Activated CD8-positive, alpha-beta T cell treated with anti-CD3 and anti-CD28 coated beads, Interleukin-2, amount 10 ng/mL, durations not matched to agents 7 days and 5 days (primary cell): ENCODE results near the gene WFIKKN1. TPM values are rescaled to one million over a fixed set of nuclear protein-coding genes. Genes with fewer than 3 reads are reported as not detected.

Experiments
- ATAC-seq: fragments of 150-1000 bp; cut with Tn5 transposase; one replicate; pipeline ENCODE4 v1.10.0; 2021; ENCODE audit warnings: moderate library complexity
- CTCF ChIA-PET: fragments of 350-600 bp; sonication (Branson Sonifier 250); formaldehyde crosslinking; loops from one replicate; lab custom pipeline; 2021; ENCODE audit warnings: antibody characterized with exemption; lab: Charles Lee
- POLR2A ChIA-PET: fragments of 350-600 bp; sonication (Branson Sonifier 250); formaldehyde crosslinking; loops from one replicate; lab custom pipeline; 2021; ENCODE audit warnings: antibody characterized with exemption; lab: Charles Lee
- DNase-seq: peaks from one replicate; pipeline ENCODE4 v3.0.0-alpha.2; 2020
- H3K27ac Mint-ChIP-seq: one replicate; pipeline ENCODE4 v1.8.0; 2021; ENCODE audit warnings: mild to moderate bottlenecking, mixed read lengths
- H3K27me3 Mint-ChIP-seq: one replicate; pipeline ENCODE4 v1.8.0; 2021; ENCODE audit warnings: low read depth, mixed read lengths
- H3K36me3 Mint-ChIP-seq: one replicate; pipeline ENCODE4 v1.8.0; 2021; ENCODE audit warnings: low read depth, mixed read lengths
- H3K4me1 Mint-ChIP-seq: one replicate; pipeline ENCODE4 v1.8.0; 2021; ENCODE audit warnings: low read depth, mixed read lengths
- H3K4me3 Mint-ChIP-seq: one replicate; pipeline ENCODE4 v1.8.0; 2021; ENCODE audit warnings: mild to moderate bottlenecking, mixed read lengths
- H3K9me3 Mint-ChIP-seq: one replicate; pipeline ENCODE4 v1.8.0; 2022; ENCODE audit warnings: mixed read lengths; ENCODE audit not compliant: insufficient read depth
- total RNA-seq, 2 experiments: library from RNA; stranded (reverse); gene quantifications; one replicate each; pipeline ENCODE4 v1.2.3, GENCODE V29; 2021

Gene WFIKKN1, protein sequence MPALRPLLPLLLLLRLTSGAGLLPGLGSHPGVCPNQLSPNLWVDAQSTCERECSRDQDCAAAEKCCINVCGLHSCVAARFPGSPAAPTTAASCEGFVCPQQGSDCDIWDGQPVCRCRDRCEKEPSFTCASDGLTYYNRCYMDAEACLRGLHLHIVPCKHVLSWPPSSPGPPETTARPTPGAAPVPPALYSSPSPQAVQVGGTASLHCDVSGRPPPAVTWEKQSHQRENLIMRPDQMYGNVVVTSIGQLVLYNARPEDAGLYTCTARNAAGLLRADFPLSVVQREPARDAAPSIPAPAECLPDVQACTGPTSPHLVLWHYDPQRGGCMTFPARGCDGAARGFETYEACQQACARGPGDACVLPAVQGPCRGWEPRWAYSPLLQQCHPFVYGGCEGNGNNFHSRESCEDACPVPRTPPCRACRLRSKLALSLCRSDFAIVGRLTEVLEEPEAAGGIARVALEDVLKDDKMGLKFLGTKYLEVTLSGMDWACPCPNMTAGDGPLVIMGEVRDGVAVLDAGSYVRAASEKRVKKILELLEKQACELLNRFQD
- total RNA-seq, result under 1 TPM; 0.47 to 0.68 TPM

DNA sequence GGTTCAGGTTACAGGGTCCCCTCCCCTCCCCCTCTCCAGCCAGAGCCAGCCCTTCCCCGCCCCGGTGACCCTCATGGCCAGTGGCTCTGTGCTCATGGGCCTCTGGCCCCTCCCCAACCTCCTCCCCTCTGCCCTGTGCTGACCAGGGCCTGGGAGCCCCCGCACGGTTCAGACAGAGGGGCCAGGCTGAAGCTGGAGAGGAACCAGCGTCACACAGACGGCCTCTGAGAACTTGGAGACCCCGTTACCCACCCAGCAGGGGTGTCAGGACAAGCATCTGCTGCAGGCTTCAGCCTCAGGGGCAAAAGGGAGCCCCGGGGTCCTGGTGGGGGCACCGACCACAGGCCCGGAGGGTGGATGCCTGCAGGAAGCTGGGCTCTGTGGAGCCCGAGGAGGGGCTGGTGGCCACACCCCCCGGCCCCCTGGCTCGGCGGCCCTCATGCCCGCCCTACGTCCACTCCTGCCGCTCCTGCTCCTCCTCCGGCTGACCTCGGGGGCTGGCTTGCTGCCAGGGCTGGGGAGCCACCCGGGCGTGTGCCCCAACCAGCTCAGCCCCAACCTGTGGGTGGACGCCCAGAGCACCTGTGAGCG is at the start of gene WFIKKN1:
Gene WFIKKN1 (plus strand): TSS at position 171 of the 591 bp plus-strand sequence. CDS start 269 bp downstream, at position 440.
- ChIA-PET CTCF (no interaction called here), POLR2A (interaction anchor here (1.1 kb wide), 1 partner anchor 42 kb away, joined by 3 read pairs; no protein-coding TSS in a partner anchor)
- ATAC-seq, result no peak
- Mint-ChIP-seq H3K4me3 (no peak within 1 kb of the TSS), H3K36me3 (no peaks in the 10 kb centered on the region), H3K27me3 (no peaks in the 10 kb centered on the region), H3K9me3 (no peaks in the 10 kb centered on the region), H3K27ac (no peak within 1 kb of the TSS), H3K4me1 (peaks cover 4% of the 10 kb centered on the region)
- no peak for DNase-seq

- no peaks in the 10 kb centered on the region for H3K9me3 Mint-ChIP-seq
- H3K4me1 Mint-ChIP-seq, result peaks cover 4% of the 10 kb centered on the region
- CTCF ChIA-PET, result no interaction called here
- POLR2A ChIA-PET, result no interaction called here
- no peaks in the 10 kb centered on the region for H3K36me3 Mint-ChIP-seq
- ATAC-seq, result no peak
- H3K4me3 Mint-ChIP-seq, result no peak overlapping the region
- H3K27ac Mint-ChIP-seq, result no peak overlapping the region
- H3K27me3 Mint-ChIP-seq, result no peaks in the 10 kb centered on the region
- no peak for DNase-seq
These were observed 48.6 kb upstream of the WFIKKN1 start for GRCh38 chr16:582218-582613.

DNA sequence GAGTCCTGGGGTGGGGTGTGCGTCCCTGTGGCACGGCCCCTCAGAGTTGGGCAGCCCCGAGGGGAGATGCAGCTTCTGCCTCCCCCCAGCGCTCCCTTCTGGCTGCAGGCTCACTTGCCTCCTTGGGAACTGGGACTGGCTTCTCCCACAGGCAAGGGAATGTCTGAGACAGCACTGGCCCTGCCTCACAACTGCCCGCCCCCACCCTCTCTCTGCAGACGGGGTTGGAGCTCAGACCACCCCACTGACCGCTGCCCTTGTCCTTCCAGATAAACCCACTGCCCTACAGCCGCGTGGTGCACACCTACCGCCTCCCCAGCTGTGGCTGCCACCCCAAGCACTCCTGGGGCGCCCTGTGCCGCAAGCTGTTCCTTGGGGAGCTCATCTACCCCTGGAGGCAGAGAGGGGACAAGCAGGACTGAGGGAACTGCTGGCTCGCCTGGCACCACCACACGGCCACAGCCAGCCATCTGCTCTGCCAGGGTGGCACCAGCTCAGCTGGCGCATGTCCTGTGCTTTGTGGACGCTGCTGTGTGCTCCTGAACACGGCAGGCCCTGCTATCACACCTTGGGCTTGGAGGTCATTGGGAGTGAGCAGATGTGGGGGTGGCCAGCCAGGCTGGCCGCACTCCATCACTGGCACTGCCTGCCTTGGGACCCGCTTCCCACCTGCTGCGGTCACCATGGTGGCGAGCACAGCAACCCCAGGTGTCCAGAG is 48.0 kb upstream of the WFIKKN1 start:
- H3K4me3 Mint-ChIP-seq, result no peak overlapping the region
- POLR2A ChIA-PET, result no interaction called here
- CTCF ChIA-PET, result no interaction called here
- peaks cover 8% of the 10 kb centered on the region for H3K4me1 Mint-ChIP-seq
- H3K27ac Mint-ChIP-seq, result no peak overlapping the region
- H3K9me3 Mint-ChIP-seq, result no peaks in the 10 kb centered on the region
- DNase-seq, result no peak
- no peak for ATAC-seq
- H3K36me3 Mint-ChIP-seq, result peaks cover 2% of the 10 kb centered on the region
- H3K27me3 Mint-ChIP-seq, result no peaks in the 10 kb centered on the region

- no peaks in the 10 kb centered on the region for H3K27me3 Mint-ChIP-seq
- CTCF ChIA-PET, result no interaction called here
These were observed 47.3 kb upstream of the WFIKKN1 start for GRCh38 chr16:583470-583814.

DNA sequence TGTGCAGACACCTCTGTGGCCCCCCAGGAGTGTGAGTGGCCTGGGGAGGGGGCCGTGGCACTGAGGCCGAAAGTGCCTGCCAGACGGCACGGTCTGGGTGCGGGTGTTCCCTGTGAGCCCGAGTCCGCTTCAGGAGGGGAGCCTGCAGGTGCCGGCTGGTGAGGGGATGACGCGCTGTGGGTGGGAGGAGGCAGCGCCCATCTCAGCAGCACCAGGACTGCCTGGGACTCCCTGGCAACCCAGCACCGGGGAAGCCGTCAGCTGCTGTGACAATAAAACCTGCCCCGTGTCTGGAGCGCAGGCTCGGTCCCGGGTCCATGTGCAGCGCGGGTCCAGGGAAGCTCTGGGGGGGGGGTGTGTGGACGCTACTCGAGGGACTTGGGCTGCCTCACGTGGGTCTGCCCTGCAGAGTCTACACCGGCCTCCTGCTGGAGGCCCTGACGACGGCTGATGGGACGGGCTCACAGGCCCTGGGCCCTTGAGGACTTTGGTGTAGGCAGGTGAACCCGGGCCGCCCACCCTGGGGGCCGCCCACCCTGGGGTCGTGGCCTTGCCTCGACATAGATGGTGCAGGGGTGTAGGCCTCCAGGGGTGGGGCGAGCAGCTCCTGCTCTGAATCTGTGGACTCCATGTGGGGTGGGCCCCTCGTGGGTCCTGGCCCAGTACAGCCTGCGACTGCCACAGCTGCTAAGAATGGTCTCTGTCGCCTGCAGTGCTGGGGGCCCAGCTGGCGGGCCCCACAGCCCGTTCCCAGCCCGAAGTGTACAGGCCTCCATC is 46.8 kb upstream of the WFIKKN1 start:
- ATAC-seq, result no peak
- H3K27ac Mint-ChIP-seq, result no peak overlapping the region
- peaks cover 2% of the 10 kb centered on the region for H3K36me3 Mint-ChIP-seq
- no peak for DNase-seq
- ChIA-PET CTCF (no interaction called here), POLR2A (no interaction called here)
- H3K27me3 Mint-ChIP-seq, result no peaks in the 10 kb centered on the region
- H3K9me3 Mint-ChIP-seq, result no peaks in the 10 kb centered on the region
- no peak overlapping the region for H3K4me3 Mint-ChIP-seq
- peaks cover 9% of the 10 kb centered on the region for H3K4me1 Mint-ChIP-seq

More at GRCh38 chr16:583470-583814, 47.3 kb upstream of the WFIKKN1 start:
- Mint-ChIP-seq H3K36me3 (peaks cover 2% of the 10 kb centered on the region), H3K4me1 (peaks cover 9% of the 10 kb centered on the region), H3K9me3 (no peaks in the 10 kb centered on the region), H3K4me3 (no peak overlapping the region), H3K27ac (no peak overlapping the region)
- ATAC-seq, result no peak
- DNase-seq, result no peak
- POLR2A ChIA-PET, result no interaction called here

DNA sequence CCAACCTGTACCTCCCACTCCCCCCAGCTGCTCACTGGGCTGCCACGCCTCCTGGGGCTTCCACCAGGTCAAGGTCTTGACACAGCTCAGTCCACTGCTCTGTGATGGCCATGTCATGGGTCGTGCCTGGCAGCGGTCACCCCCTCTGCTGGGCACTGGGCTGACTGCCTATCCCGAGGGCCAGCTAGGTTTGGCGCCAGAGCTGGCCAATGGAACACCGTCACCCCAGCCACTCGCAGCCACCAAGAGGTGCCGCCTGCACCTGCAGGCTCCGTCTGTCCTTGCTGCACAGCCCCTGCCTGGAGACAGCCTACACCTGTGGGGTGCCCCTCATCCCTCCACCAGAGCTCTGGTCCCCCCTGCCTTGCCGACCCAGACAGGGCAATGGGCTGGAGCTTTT is 45.4 kb upstream of the WFIKKN1 start:
- no peaks in the 10 kb centered on the region for H3K9me3 Mint-ChIP-seq
- no peak overlapping the region for H3K4me3 Mint-ChIP-seq
- POLR2A ChIA-PET, result no interaction called here
- H3K4me1 Mint-ChIP-seq, result peaks cover 7% of the 10 kb centered on the region
- CTCF ChIA-PET, result no interaction called here
- H3K27me3 Mint-ChIP-seq, result no peaks in the 10 kb centered on the region
- ATAC-seq (no peak), DNase-seq (no peak)
- H3K27ac Mint-ChIP-seq, result peak overlapping the region; percentile 11
- peaks cover 2% of the 10 kb centered on the region for H3K36me3 Mint-ChIP-seq

DNA sequence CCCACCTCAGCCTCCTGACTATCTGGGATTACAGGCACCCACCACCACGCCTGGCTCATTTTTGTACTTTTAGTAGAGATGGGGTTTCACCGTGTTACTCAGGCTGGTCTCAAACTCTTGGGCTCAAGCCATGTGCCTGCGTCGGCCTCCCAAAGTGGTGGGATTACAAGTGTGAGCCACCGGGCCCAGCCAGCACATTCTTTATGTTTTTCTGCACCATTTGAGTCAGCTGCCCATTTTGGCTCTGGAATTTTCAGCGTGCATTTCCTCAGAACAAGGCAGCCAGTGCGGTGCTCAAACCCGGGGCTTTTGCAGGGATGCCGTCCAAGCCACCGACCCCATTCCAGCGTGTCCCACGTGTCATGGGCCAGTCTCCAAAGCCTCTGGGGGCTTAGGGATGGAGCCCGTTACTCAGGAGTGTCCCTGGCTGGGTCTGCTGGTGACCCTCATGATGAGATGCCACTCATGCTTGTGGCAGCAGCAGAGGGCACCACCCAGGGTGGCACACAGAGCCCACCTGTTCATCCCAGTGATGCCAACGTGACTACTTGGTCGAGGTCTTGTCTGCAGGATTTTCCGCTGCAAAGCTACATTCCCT is 44.6 kb upstream of the WFIKKN1 start:
- CTCF ChIA-PET, result no interaction called here
- no peak for ATAC-seq
- no peak overlapping the region for H3K27ac Mint-ChIP-seq

DNA sequence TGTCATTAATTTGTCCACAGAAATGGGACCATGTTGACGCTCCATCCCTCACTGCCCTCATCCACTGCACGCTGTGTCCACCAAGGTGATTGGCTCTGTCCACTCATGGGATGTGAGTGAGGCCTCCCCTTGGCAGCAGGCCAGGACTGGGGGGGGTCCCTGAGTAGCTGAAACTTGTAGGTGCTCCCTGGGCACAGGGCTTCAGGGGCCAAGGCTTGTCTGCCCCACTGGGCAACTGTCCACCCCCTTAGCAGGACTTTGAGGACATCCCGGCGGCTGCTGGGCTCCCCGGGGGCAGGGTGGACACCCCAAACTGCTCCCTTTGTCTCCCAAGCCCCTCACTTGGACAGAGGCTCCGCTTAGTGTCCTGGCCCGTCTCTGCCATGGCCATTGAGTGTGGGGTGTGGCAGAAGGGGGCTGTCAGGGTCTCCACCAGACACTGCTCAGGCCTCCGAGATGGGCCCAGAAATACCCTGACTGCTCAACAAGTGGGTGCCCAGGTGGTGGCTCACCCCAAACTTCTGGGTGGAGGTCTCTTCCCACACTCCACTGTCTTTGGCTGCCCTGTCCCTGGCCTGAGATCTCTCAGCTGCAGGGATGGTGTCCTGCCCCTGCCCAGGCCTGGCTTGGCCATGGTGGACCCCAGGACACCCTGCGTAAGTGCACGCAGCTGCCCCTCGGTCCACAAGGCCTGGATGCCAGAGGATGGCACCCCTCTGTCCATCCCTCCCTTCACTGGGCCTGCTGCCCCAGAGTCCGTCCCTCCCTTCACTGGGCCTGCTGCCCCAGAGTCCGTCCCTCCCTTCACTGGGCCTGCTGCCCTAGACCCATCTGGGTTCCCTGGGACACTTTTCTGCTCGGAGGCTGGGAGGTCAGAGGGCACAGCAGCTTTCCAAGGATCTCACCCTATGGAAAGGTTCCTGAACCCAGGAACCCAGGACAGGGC is 43.9 kb upstream of the WFIKKN1 start:
- ATAC-seq, result no peak
- H3K36me3 Mint-ChIP-seq, result peaks cover 2% of the 10 kb centered on the region
- no peak for DNase-seq
- peak overlapping the region; percentile 84 for H3K4me3 Mint-ChIP-seq
- H3K27ac Mint-ChIP-seq, result peak overlapping the region; percentile 84
- peaks cover 18% of the 10 kb centered on the region for H3K4me1 Mint-ChIP-seq
- no peaks in the 10 kb centered on the region for H3K27me3 Mint-ChIP-seq
- H3K9me3 Mint-ChIP-seq, result no peaks in the 10 kb centered on the region
- CTCF ChIA-PET, result no interaction called here
- POLR2A ChIA-PET, result interaction anchor here (1.2 kb wide), 1 partner anchor 49 kb away, joined by 3 read pairs; the partner anchor contains the start of gene METTL26

More for the DNA sequence above, 44.6 kb upstream of the WFIKKN1 start:
- POLR2A ChIA-PET, result no interaction called here
- DNase-seq, result no peak
- H3K9me3 Mint-ChIP-seq, result no peaks in the 10 kb centered on the region
- H3K4me1 Mint-ChIP-seq, result peaks cover 13% of the 10 kb centered on the region
- H3K27me3 Mint-ChIP-seq, result no peaks in the 10 kb centered on the region
- H3K4me3 Mint-ChIP-seq, result no peak overlapping the region
- H3K36me3 Mint-ChIP-seq, result peaks cover 2% of the 10 kb centered on the region

GRCh38 chr16:588639-588888 is 42.2 kb upstream of the WFIKKN1 start:
- no peaks in the 10 kb centered on the region for H3K27me3 Mint-ChIP-seq
- no peaks in the 10 kb centered on the region for H3K9me3 Mint-ChIP-seq
- ChIA-PET CTCF (interaction anchor here (1.1 kb wide), 1 partner anchor 9 kb away, joined by 3 read pairs; no protein-coding TSS in a partner anchor), POLR2A (interaction anchor here (0.7 to 1.4 kb wide), 6 partner anchors 9 to 1376 kb away, joined by 3 read pairs; partner anchors contain the start of genes METTL26, RPS2 and WFIKKN1)
- H3K4me3 Mint-ChIP-seq, result peak overlapping the region; percentile 84
- peak; percentile 13 for ATAC-seq
- H3K27ac Mint-ChIP-seq, result peak overlapping the region; percentile 99
- peaks cover 33% of the 10 kb centered on the region for H3K4me1 Mint-ChIP-seq
- peak; percentile 75 for DNase-seq
- H3K36me3 Mint-ChIP-seq, result peaks cover 2% of the 10 kb centered on the region

GRCh38 chr16:588889-589657 is 41.7 kb upstream of the WFIKKN1 start:
- ATAC-seq, result peak; percentile 78
- no peaks in the 10 kb centered on the region for H3K9me3 Mint-ChIP-seq
- DNase-seq, result peak; percentile 98
- H3K27ac Mint-ChIP-seq, result peak overlapping the region; percentile 99
- peak overlapping the region; percentile 84 for H3K4me3 Mint-ChIP-seq
- H3K27me3 Mint-ChIP-seq, result no peaks in the 10 kb centered on the region
- POLR2A ChIA-PET, result interaction anchor here (0.5 to 1.4 kb wide), 6 partner anchors 9 to 1376 kb away, joined by 3 read pairs; partner anchors contain the start of genes RPS2 and WFIKKN1
- peaks cover 34% of the 10 kb centered on the region for H3K4me1 Mint-ChIP-seq
- CTCF ChIA-PET, result interaction anchor here (1.1 kb wide), 1 partner anchor 10 kb away, joined by 3 read pairs; no protein-coding TSS in a partner anchor
- H3K36me3 Mint-ChIP-seq, result peaks cover 2% of the 10 kb centered on the region
